Measurements from ENCODE around the gene ADGRF3.

GRCh38 chr2:26324903-26325302, 21.7 kb downstream of the ADGRF3 start:
- TF ChIP-seq POLR2A (IDR thresholded peaks at IDR 0.05), result no peak
- no peak for TF ChIP-seq CTCF (IDR thresholded peaks at IDR 0.05)

All from Peyer's patch (tissue), 4 donors.